Colonic mucosa (tissue), 4 donors: ENCODE data around the gene IQCM. TPM values are rescaled to one million over a fixed set of nuclear protein-coding genes. Genes with fewer than 3 reads are reported as not detected.

Source experiments
- DNase-seq: peaks from one replicate; pipeline ENCODE4 v3.0.0-alpha.2; 2020
- H3K27ac ChIP-seq: fragments of 200-600 bp; one replicate; pipeline ENCODE4 v1.8.0; 2021
- H3K27me3 ChIP-seq: fragments of 200-600 bp; one replicate; pipeline ENCODE4 v1.8.0; 2021
- H3K36me3 ChIP-seq: fragments of 200-600 bp; one replicate; pipeline ENCODE4 v1.8.0; 2021
- H3K4me1 ChIP-seq: fragments of 200-600 bp; one replicate; pipeline ENCODE4 v1.8.0; 2021; ENCODE audit warnings: mild to moderate bottlenecking
- H3K4me3 ChIP-seq: fragments of 200-600 bp; one replicate; pipeline ENCODE4 v1.8.0; 2021
- H3K9ac ChIP-seq, 2 donors: one replicate each; pipeline ENCODE4 v1.7.0; 2013; ENCODE audit warnings: control low read depth in 2 of 2, low read depth in 2 of 2, low read length in 2 of 2
- H3K9me3 ChIP-seq: fragments of 200-600 bp; one replicate; pipeline ENCODE4 v1.8.0; 2021
- intact Hi-C: fragments of 100-400 bp; cut with DNase I; formaldehyde crosslinking; loops from one replicate; pipeline ENCODE4 v1.14.1; 2022
- total RNA-seq, 2 donors: library from RNA; stranded (reverse); fragmentation: NEBNext Ultra II Directional in 1 of 2; extraction: Animal tissue kit (Norgen Biotek cat#: 25700) in 1 of 2; gene quantifications; one replicate each; pipeline ENCODE4 v1.2.1, GENCODE V29; 2021
- TF ChIP-seq, protein P1 (sequence below): fragments of 200-600 bp; IDR thresholded peaks from one replicate; pipeline ENCODE4 v1.8.0; 2022; ENCODE audit warnings: antibody characterized with exemption, mild to moderate bottlenecking
- donor health status: healthy.
- donor health status: DM: no; HTN: no; CAD: no.
- donor health status: DM: no; HTN: no; CAD: no.

Gene IQCM
- total RNA-seq, 2 donors from 2014 or later: 3.4 to 5.2 TPM

- no peaks in the 10 kb centered on the region for H3K36me3 ChIP-seq
- H3K27ac ChIP-seq: no peak overlapping the region
- H3K9me3 ChIP-seq: no peaks in the 10 kb centered on the region
- TF ChIP-seq, protein P1, sequence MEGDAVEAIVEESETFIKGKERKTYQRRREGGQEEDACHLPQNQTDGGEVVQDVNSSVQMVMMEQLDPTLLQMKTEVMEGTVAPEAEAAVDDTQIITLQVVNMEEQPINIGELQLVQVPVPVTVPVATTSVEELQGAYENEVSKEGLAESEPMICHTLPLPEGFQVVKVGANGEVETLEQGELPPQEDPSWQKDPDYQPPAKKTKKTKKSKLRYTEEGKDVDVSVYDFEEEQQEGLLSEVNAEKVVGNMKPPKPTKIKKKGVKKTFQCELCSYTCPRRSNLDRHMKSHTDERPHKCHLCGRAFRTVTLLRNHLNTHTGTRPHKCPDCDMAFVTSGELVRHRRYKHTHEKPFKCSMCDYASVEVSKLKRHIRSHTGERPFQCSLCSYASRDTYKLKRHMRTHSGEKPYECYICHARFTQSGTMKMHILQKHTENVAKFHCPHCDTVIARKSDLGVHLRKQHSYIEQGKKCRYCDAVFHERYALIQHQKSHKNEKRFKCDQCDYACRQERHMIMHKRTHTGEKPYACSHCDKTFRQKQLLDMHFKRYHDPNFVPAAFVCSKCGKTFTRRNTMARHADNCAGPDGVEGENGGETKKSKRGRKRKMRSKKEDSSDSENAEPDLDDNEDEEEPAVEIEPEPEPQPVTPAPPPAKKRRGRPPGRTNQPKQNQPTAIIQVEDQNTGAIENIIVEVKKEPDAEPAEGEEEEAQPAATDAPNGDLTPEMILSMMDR: no peak
- intact Hi-C loops: no loop called here
- no peak for DNase-seq
- no peaks in the 10 kb centered on the region for H3K27me3 ChIP-seq
- no peak overlapping the region for H3K4me3 ChIP-seq
- H3K4me1 ChIP-seq: no peaks in the 10 kb centered on the region
- no peak overlapping the region for H3K9ac ChIP-seq
Measured at GRCh38 chr4:149823769-149824221, 8.2 kb upstream of the IQCM start.

GRCh38 chr4:149801416-149801815 is 14.2 kb downstream of the IQCM start:
- Histone ChIP-seq H3K4me1 (no peaks in the 10 kb centered on the region), H3K27ac (no peak overlapping the region), H3K9ac (no peak overlapping the region), H3K27me3 (no peaks in the 10 kb centered on the region), H3K9me3 (no peaks in the 10 kb centered on the region), H3K36me3 (no peaks in the 10 kb centered on the region), H3K4me3 (no peak overlapping the region)
- TF ChIP-seq, protein P1: no peak
- no peak for DNase-seq
- intact Hi-C loops: no loop called here

DNA sequence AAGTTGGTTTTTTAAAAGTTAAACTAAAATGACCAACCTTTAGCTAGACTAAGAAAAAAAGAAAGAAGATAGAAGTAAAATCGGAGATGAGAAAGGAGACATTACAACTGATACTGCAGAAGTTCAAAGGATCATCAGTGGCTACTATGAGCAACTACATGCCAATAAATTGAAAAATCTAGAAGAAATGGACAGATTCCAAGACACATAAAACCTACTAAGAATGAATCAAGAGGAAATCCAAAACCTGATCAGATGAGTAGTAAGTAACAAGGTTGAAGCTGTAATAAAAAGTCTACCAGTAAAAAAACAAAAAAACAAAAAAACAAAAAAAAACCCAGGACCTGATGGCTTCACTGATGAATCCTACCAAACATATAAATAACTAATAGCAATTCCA is 16.1 kb downstream of the IQCM start:
- TF ChIP-seq, protein P1: no peak
- intact Hi-C loops: no loop called here
- Histone ChIP-seq H3K4me1 (no peaks in the 10 kb centered on the region), H3K27ac (no peak overlapping the region), H3K9ac (no peak overlapping the region), H3K36me3 (no peaks in the 10 kb centered on the region), H3K27me3 (no peaks in the 10 kb centered on the region), H3K9me3 (no peaks in the 10 kb centered on the region), H3K4me3 (no peak overlapping the region)
- DNase-seq: no peak

DNA sequence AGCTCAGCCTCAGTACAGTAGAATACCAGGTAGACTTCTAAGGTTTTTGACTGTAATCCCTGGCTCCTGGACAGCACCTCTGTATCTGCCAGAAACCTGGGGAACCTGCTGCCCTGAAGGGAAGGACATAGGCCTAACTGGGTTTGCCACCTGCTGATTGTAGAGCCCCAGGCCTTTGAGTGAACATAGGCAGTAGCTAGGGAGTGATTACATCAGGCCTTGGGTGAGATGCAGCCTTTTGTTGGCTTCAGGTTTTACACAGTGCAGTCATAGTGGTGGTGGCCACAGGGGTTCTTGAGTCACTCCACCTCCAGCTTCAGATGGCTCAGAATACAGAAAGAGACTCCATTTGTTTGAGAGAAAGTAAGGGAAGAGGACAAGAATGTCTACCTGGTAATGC is 19.3 kb downstream of the IQCM start:
- TF ChIP-seq, protein P1: no peak
- no peaks in the 10 kb centered on the region for H3K9me3 ChIP-seq

GRCh38 chr4:149795256-149795655 is 20.4 kb downstream of the IQCM start:
- intact Hi-C loops: no loop called here

More for the DNA sequence above, 19.3 kb downstream of the IQCM start:
- no peaks in the 10 kb centered on the region for H3K36me3 ChIP-seq
- no peak overlapping the region for H3K4me3 ChIP-seq
- H3K27ac ChIP-seq: no peak overlapping the region
- no peaks in the 10 kb centered on the region for H3K27me3 ChIP-seq
- intact Hi-C loops: no loop called here
- no peak for DNase-seq
- no peak overlapping the region for H3K9ac ChIP-seq
- H3K4me1 ChIP-seq: no peaks in the 10 kb centered on the region

More at GRCh38 chr4:149795256-149795655, 20.4 kb downstream of the IQCM start:
- Histone ChIP-seq H3K27me3 (no peaks in the 10 kb centered on the region), H3K4me1 (no peaks in the 10 kb centered on the region), H3K36me3 (no peaks in the 10 kb centered on the region), H3K9me3 (no peaks in the 10 kb centered on the region), H3K4me3 (no peak overlapping the region), H3K9ac (no peak overlapping the region), H3K27ac (no peak overlapping the region)
- TF ChIP-seq, protein P1: no peak
- no peak for DNase-seq
